ENCODE data around the gene HOXA6.

The HOXA6 gene

DNA sequence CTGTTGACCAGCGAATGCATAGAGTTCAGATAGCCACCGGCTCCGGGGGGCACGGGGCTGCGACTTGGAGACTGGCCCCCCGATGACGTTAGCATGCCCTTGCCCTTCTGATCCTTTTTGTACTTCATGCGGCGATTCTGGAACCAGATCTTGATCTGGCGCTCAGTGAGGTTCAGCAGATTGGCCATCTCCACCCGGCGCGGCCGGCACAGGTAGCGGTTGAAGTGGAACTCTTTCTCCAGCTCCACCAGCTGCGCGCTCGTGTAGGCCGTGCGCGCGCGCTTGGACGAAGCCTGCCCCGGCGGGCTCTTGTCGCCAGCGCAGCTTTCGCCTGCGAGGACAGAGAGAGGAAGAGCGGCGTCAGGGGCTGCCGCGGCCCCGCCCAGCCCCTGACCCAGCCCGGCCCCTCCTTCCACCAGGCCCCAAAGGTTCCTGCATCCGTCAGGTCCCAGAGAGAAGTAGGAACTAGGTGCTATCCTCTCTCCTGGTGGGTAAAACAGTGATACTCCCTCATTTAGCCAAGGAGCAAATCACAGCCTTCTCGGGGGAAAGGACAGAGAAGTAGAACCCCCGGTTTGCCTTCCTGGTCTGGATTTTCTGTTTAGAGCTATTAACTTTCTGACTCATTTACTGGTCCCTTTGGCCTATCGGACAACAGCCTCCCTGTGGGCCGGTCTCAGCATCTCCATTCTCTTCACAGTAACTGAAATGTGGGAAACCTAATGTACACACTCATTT is 39.0 kb downstream of the HOXA6 start:
- Histone ChIP-seq H3K9ac (ENCODE audit: low read length) (no peak overlapping the region), H3K4me3 (ENCODE audit: low read depth, low read length, poor library complexity, severe bottlenecking) (no peak overlapping the region), H3F3A (ENCODE audit: insufficient read depth, low read length) (no peaks in the 10 kb centered on the region), H3K9me3 (ENCODE audit: low read length) (no peaks in the 10 kb centered on the region), H3K36me3 (ENCODE audit: insufficient read depth, low read length) (no peaks in the 10 kb centered on the region), H3K27me3 (ENCODE audit: insufficient read depth, low read length) (peaks cover 3% of the 10 kb centered on the region; the same call in 1 of the 2 replicates), H3K4me1 (ENCODE audit: insufficient read depth, low read length, severe bottlenecking) (no peaks in the 10 kb centered on the region), H3K79me2 (ENCODE audit: insufficient read depth, low read length) (no peaks in the 10 kb centered on the region), H4K20me1 (ENCODE audit: insufficient read depth, low read length) (no peaks in the 10 kb centered on the region), H2AFZ (ENCODE audit: low read length) (no peak overlapping the region), H3K4me2 (ENCODE audit: low read length) (no peak overlapping the region), H3K27ac (ENCODE audit: low read depth, low read length, poor library complexity, severe bottlenecking) (no peak overlapping the region), H3K9me2 (ENCODE audit: low read depth, low read length) (no peaks in the 10 kb centered on the region)
- no peak for TF ChIP-seq EZH2 (IDR thresholded peaks at IDR 0.05; ENCODE audit: borderline replicate concordance, low read length)
- TF ChIP-seq, protein P1, sequence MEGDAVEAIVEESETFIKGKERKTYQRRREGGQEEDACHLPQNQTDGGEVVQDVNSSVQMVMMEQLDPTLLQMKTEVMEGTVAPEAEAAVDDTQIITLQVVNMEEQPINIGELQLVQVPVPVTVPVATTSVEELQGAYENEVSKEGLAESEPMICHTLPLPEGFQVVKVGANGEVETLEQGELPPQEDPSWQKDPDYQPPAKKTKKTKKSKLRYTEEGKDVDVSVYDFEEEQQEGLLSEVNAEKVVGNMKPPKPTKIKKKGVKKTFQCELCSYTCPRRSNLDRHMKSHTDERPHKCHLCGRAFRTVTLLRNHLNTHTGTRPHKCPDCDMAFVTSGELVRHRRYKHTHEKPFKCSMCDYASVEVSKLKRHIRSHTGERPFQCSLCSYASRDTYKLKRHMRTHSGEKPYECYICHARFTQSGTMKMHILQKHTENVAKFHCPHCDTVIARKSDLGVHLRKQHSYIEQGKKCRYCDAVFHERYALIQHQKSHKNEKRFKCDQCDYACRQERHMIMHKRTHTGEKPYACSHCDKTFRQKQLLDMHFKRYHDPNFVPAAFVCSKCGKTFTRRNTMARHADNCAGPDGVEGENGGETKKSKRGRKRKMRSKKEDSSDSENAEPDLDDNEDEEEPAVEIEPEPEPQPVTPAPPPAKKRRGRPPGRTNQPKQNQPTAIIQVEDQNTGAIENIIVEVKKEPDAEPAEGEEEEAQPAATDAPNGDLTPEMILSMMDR (IDR thresholded peaks at IDR 0.05; ENCODE audit: low read length) = no peak

- H3K27me3 ChIP-seq (ENCODE audit: insufficient read depth, low read length) = peaks cover 6% of the 10 kb centered on the region; the same call in 1 of the 2 replicates
- H3K79me2 ChIP-seq (ENCODE audit: insufficient read depth, low read length) = no peaks in the 10 kb centered on the region
- no peaks in the 10 kb centered on the region for H3F3A ChIP-seq (ENCODE audit: insufficient read depth, low read length)
- H3K4me2 ChIP-seq (ENCODE audit: low read length) = no peak overlapping the region
- H3K4me3 ChIP-seq (ENCODE audit: low read depth, low read length, poor library complexity, severe bottlenecking) = no peak overlapping the region
- H4K20me1 ChIP-seq (ENCODE audit: insufficient read depth, low read length) = no peaks in the 10 kb centered on the region
- H3K9me2 ChIP-seq (ENCODE audit: low read depth, low read length) = no peaks in the 10 kb centered on the region
- no peak overlapping the region for H3K27ac ChIP-seq (ENCODE audit: low read depth, low read length, poor library complexity, severe bottlenecking)
- TF ChIP-seq, protein P1 (IDR thresholded peaks at IDR 0.05; ENCODE audit: low read length) = no peak
- TF ChIP-seq EZH2 (IDR thresholded peaks at IDR 0.05; ENCODE audit: borderline replicate concordance, low read length) = no peak
- H2AFZ ChIP-seq (ENCODE audit: low read length) = no peak overlapping the region
- no peaks in the 10 kb centered on the region for H3K36me3 ChIP-seq (ENCODE audit: insufficient read depth, low read length)
- H3K4me1 ChIP-seq (ENCODE audit: insufficient read depth, low read length, severe bottlenecking) = no peaks in the 10 kb centered on the region
- no peaks in the 10 kb centered on the region for H3K9me3 ChIP-seq (ENCODE audit: low read length)
- no peak overlapping the region for H3K9ac ChIP-seq (ENCODE audit: low read length)
These were observed 39.9 kb downstream of the HOXA6 start for GRCh38 chr7:27107391-27108381.

DNA sequence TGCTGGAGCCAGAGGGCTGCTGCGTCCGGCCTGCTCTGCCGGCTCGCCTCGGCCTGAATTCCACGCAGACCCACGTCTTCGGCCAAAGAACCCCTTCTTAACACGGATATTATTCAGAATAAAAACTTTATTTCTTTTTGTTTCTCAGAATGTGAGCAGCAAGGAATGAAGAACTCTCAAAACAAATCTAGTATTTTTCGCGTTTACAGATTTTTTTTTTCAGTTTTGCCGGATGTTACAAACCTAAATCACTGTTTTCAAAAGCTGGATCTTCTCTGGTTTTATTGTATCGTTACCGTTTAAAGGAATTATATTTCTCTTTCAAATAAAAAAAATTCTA is 40.7 kb downstream of the HOXA6 start:
- Histone ChIP-seq H4K20me1 (ENCODE audit: insufficient read depth, low read length) (no peaks in the 10 kb centered on the region), H3K9ac (ENCODE audit: low read length) (no peak overlapping the region), H3K27ac (ENCODE audit: low read depth, low read length, poor library complexity, severe bottlenecking) (no peak overlapping the region), H3K4me2 (ENCODE audit: low read length) (no peak overlapping the region), H3K9me3 (ENCODE audit: low read length) (no peaks in the 10 kb centered on the region), H3K4me1 (ENCODE audit: insufficient read depth, low read length, severe bottlenecking) (no peaks in the 10 kb centered on the region), H3K9me2 (ENCODE audit: low read depth, low read length) (no peaks in the 10 kb centered on the region), H3F3A (ENCODE audit: insufficient read depth, low read length) (no peaks in the 10 kb centered on the region), H3K79me2 (ENCODE audit: insufficient read depth, low read length) (no peaks in the 10 kb centered on the region), H3K27me3 (ENCODE audit: insufficient read depth, low read length) (peaks cover 6% of the 10 kb centered on the region; the same call in 1 of the 2 replicates), H3K36me3 (ENCODE audit: insufficient read depth, low read length) (no peaks in the 10 kb centered on the region), H3K4me3 (ENCODE audit: low read depth, low read length, poor library complexity, severe bottlenecking) (no peak overlapping the region), H2AFZ (ENCODE audit: low read length) (no peak overlapping the region)
- no peak for TF ChIP-seq EZH2 (IDR thresholded peaks at IDR 0.05; ENCODE audit: borderline replicate concordance, low read length)
